Activated T-helper 9 cell treated with anti-CD3 and anti-CD28 coated beads, Interleukin-2, amount 50 U/mL, for 16 hours (primary cell): ENCODE results near the gene SAMD4A.

ENCODE experiments used
- DNase-seq: peaks from one replicate; pipeline ENCODE4 v3.0.0-alpha.2; 2020; ENCODE audit warnings: low read depth

The SAMD4A gene

GRCh38 chr14:54566410-54567223 is at the start of gene SAMD4A:
Gene SAMD4A, plus strand, starts transcription at chr14:54567128. Its CDS starts 789 bp downstream, at chr14:54567917.
- DNase-seq: peak; percentile 44

GRCh38 chr14:54524410-54524809 is 42.5 kb upstream of the SAMD4A start:
- no peak for DNase-seq

GRCh38 chr14:54528973-54529372 is 38.0 kb upstream of the SAMD4A start:
- DNase-seq: no peak

GRCh38 chr14:54529811-54530210 is 37.1 kb upstream of the SAMD4A start:
- DNase-seq: no peak

GRCh38 chr14:54532111-54533012 is 34.6 kb upstream of the SAMD4A start:
- no peak for DNase-seq

GRCh38 chr14:54533100-54533499 is 33.8 kb upstream of the SAMD4A start:
- no peak for DNase-seq

- DNase-seq: no peak
Observed at GRCh38 chr14:54535126-54535525, 31.8 kb upstream of the SAMD4A start.

- no peak for DNase-seq
Observed at GRCh38 chr14:54535646-54536045, 31.3 kb upstream of the SAMD4A start.

- no peak for DNase-seq
Observed at GRCh38 chr14:54537651-54538050, 29.3 kb upstream of the SAMD4A start.

GRCh38 chr14:54538055-54538454 is 28.9 kb upstream of the SAMD4A start:
- DNase-seq: no peak

- no peak for DNase-seq
Observed at GRCh38 chr14:54547583-54547982, 19.3 kb upstream of the SAMD4A start.

GRCh38 chr14:54548491-54548890 is 18.4 kb upstream of the SAMD4A start:
- no peak for DNase-seq

- no peak for DNase-seq
Observed at GRCh38 chr14:54549862-54550261, 17.1 kb upstream of the SAMD4A start.

- DNase-seq: no peak
Observed at GRCh38 chr14:54550514-54550913, 16.4 kb upstream of the SAMD4A start.

- no peak for DNase-seq
Observed at GRCh38 chr14:54554401-54554800, 12.5 kb upstream of the SAMD4A start.

GRCh38 chr14:54555651-54556050 is 11.3 kb upstream of the SAMD4A start:
- no peak for DNase-seq

- no peak for DNase-seq
Observed at GRCh38 chr14:54556535-54556934, 10.4 kb upstream of the SAMD4A start.

- DNase-seq: no peak
Observed at GRCh38 chr14:54562334-54562733, 4.6 kb upstream of the SAMD4A start.

- no peak for DNase-seq
Observed at GRCh38 chr14:54564071-54564867, 2.7 kb upstream of the SAMD4A start.

- DNase-seq: peak; percentile 49
Observed at GRCh38 chr14:54564868-54565784, 1.8 kb upstream of the SAMD4A start.

- peak; percentile 73 for DNase-seq
Observed at GRCh38 chr14:54565785-54566409, 1.0 kb upstream of the SAMD4A start.
